ENCODE results near the gene DSCAM.

DSCAM gene

DNA sequence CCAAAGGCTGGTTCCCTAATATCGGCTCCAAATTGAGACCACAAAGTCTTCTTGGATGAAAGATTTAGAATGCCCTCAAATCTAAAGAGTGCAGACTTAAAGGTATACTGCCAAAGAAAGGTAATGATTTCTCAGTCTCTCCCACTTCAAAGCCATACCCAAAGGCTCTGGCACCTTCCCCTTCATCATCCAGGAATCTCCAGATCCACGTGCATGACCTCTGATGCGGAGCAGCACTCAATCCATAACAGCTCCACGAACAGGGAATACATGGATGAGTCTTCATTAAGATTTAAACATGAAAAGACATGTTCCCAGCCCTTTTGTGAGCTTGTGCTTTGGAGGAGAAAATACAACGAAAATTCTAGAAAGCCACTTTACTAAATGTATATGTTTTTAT, 453.9 kb downstream of the DSCAM start:
- TF ChIP-seq, protein P1, sequence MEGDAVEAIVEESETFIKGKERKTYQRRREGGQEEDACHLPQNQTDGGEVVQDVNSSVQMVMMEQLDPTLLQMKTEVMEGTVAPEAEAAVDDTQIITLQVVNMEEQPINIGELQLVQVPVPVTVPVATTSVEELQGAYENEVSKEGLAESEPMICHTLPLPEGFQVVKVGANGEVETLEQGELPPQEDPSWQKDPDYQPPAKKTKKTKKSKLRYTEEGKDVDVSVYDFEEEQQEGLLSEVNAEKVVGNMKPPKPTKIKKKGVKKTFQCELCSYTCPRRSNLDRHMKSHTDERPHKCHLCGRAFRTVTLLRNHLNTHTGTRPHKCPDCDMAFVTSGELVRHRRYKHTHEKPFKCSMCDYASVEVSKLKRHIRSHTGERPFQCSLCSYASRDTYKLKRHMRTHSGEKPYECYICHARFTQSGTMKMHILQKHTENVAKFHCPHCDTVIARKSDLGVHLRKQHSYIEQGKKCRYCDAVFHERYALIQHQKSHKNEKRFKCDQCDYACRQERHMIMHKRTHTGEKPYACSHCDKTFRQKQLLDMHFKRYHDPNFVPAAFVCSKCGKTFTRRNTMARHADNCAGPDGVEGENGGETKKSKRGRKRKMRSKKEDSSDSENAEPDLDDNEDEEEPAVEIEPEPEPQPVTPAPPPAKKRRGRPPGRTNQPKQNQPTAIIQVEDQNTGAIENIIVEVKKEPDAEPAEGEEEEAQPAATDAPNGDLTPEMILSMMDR (IDR thresholded peaks at IDR 0.05), result no peak

- TF ChIP-seq, protein P1 (IDR thresholded peaks at IDR 0.05), result no peak
Observed at GRCh38 chr21:40388046-40388445, 458.9 kb downstream of the DSCAM start.

- TF ChIP-seq, protein P1 (IDR thresholded peaks at IDR 0.05), result no peak
Observed at GRCh38 chr21:40386981-40387747, 459.8 kb downstream of the DSCAM start.

DNA sequence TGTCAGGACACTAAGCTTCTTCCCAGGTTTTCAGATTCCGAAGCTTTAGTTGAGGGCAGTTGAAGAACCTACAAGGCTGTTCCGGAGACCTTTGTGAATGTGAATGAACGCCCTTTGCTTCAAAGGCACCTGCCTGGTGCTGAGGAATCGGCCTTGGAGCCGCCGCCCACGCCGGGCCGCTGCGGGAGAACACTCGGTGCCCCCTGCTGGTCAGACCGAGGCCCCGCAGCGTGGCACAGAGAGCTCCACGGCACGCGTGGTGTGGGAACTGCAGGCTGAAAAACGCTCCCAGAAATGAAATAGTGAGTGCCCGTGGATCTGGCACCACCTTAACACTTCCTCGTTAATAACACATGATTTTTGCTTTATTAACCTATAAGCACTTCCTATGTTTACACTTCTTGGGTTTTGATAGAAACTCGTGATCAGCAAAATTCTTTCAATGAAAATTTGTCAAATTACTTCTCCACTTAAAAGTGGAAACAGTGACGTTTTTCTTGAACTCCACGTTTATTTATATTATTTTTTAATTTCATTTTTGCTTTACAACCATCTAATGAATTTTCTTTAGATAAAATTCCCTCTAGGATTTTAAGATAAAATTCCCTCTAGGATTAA, 460.6 kb downstream of the DSCAM start:
- TF ChIP-seq, protein P1 (IDR thresholded peaks at IDR 0.05), result peak; percentile 94

- TF ChIP-seq, protein P1 (IDR thresholded peaks at IDR 0.05), result no peak
Observed at GRCh38 chr21:40385883-40386282, 461.1 kb downstream of the DSCAM start.

GRCh38 chr21:40383951-40384350, 463.0 kb downstream of the DSCAM start:
- TF ChIP-seq, protein P1 (IDR thresholded peaks at IDR 0.05), result no peak

DNA sequence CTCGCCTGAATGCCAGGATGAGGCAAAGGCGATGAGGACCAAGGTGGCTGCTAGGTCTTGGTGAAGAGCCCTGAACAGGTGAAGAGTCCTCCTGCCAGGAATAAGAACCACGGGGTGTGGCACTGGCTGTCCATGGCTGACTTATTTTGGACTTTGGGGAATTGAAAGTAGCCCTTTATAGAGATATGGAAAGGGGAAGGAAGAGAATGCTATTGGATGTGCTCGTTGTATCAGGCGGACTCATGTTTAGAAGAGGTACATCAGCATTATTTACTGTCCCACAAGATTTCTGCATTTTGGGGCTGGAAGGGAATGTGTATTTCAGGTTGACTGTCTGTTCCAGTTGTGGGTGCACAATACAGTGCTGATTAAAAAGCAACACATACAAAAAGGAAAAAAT, 465.8 kb downstream of the DSCAM start:
- TF ChIP-seq, protein P1 (IDR thresholded peaks at IDR 0.05), result no peak
